Thyroid gland (tissue), 4 donors: Measurements from ENCODE around the gene PDE3A.

Experiments used
- POLR2A ChIP-seq, 2 donors: fragments of 450-650 bp; IDR thresholded peaks; one replicate each; pipeline ENCODE4 v1.6.1; 2017; ENCODE audit warnings: antibody characterized with exemption in 2 of 2, mild to moderate bottlenecking in 2 of 2, moderate library complexity in 1 of 2
- TF ChIP-seq, protein P1 (sequence below), 6 experiments: fragments of 200-600 bp in 3 of 6; fragments of 450-650 bp in 3 of 6; sonication (generic) in 3 of 6; IDR thresholded peaks; one replicate each; pipeline ENCODE4 v1.5.1; 2016 to 2019; ENCODE audit warnings: antibody characterized with exemption in 6 of 6, mild to moderate bottlenecking in 2 of 6, inconsistent platforms in 1 of 6, moderate library complexity in 1 of 6

DNA sequence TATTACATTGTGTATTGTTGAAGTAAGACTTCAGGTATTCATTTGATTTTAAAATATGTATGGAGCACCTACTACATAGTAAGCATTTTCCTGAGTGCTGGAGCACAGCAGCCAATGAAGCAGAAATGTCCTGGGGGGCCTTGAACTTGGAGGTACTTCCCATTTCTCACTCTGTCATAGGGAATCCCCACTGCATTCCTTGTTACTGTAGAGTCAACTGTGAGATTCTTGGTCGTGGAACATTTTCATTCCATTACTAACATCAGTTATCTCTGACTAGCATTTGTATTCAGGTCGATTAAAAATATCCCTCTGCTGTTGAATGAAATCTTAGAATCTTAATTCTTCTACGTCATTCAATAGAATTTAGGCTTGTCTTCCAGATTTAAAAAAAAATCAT lies 66.7 kb downstream of the PDE3A start:
- TF ChIP-seq, protein P1, sequence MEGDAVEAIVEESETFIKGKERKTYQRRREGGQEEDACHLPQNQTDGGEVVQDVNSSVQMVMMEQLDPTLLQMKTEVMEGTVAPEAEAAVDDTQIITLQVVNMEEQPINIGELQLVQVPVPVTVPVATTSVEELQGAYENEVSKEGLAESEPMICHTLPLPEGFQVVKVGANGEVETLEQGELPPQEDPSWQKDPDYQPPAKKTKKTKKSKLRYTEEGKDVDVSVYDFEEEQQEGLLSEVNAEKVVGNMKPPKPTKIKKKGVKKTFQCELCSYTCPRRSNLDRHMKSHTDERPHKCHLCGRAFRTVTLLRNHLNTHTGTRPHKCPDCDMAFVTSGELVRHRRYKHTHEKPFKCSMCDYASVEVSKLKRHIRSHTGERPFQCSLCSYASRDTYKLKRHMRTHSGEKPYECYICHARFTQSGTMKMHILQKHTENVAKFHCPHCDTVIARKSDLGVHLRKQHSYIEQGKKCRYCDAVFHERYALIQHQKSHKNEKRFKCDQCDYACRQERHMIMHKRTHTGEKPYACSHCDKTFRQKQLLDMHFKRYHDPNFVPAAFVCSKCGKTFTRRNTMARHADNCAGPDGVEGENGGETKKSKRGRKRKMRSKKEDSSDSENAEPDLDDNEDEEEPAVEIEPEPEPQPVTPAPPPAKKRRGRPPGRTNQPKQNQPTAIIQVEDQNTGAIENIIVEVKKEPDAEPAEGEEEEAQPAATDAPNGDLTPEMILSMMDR (IDR thresholded peaks at IDR 0.05), result no peak
- no peak for TF ChIP-seq POLR2A (IDR thresholded peaks at IDR 0.05)
